Melanocyte of skin (primary cell): ENCODE results near the gene INKA2. TPM values are rescaled to one million over a fixed set of nuclear protein-coding genes. Genes with fewer than 3 reads are reported as not detected.

Experiments used
- small RNA-seq, 2 donors: library from RNA; depleted of rRNA; stranded (forward); fragments of <200 nt; gene quantifications; one replicate each; pipeline ENCODE3, GENCODE V24; 2012
- total RNA-seq, 2 donors: library from RNA; depleted of rRNA; stranded (reverse); fragments of >200 nt; gene quantifications; 2 replicates each; pipeline ENCODE4 v1.2.3, GENCODE V29; 2012

The INKA2 gene
- under 1 TPM; 0.34 to 0.67 TPM for total RNA-seq

DNA sequence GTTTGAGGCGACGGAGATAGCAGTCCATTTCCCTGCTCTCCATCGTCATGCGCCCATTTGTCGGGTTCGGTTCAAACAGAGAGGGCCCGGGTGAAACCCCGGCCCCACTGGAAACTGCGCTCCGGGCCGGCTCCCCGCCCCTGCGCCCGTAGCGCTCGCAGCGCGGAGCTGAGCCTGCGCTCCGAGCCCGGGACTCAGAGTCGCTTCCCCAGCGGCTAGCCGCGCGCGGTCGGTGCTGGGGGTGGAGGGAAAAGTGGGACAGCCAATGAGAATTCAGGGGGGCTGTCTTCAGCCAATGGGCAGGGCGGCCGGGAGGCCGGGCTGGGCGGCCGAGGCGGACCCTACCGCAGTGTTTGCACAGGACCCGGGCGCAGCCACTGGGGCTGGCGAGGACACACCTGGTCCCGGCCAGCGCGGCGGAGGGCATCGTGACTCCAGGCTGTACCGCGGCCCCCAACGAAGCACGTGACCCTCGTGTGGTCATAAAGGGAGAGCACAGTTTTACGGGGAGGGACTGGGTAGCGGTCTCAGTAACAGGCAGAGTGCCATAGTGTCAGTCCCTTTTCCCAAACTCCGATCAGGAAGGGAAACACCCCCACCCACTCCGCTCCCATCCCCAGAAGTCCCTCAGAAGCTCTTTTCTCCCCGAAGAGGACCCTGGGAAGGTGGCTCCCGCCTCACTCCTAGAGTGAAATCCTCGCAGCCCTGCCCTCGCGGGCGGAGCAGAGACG, at the start of gene INKA2:
INKA2 (minus strand) TSS at position 202 of the 731 bp plus-strand sequence; CDS start at position 49, 153 bp downstream.

GRCh38 chr1:111755331-111756123, 16.3 kb upstream of the INKA2 start, which contains the start of gene DDX20:
Gene DDX20, plus strand, starts transcription at chr1:111755901. Its CDS starts 24 bp downstream, at chr1:111755925.

Small RNA genes lying within 50 kb of the gene (small RNA-seq; reads per million reads assigned to genes)
- gene INKA2 = 0.52 to 0.69 reads per million in 2 donors

Other genes starting within 250 kb of the INKA2 start
- not detected for gene ADORA3, start 235.8 kb downstream of the INKA2 start, total RNA-seq
- gene TMIGD3, start 235.8 kb downstream of the INKA2 start, total RNA-seq = 1 to 10 TPM in 1 of 2 donors, under 1 TPM in 1; 0.34 to 1.3 TPM
- gene RAP1A, start 119.6 kb downstream of the INKA2 start, total RNA-seq = 10 to 100 TPM; 10.3 to 11.7 TPM
- 10 to 100 TPM; 17.2 to 24.0 TPM for gene DDX20, start 16.5 kb upstream of the INKA2 start, total RNA-seq